Upper lobe of left lung (tissue), 4 donors: Measurements from ENCODE around the gene ACP6.
"Not testable (repeated sequence)": the region's sequence is repeated elsewhere in the genome, so short reads cannot be mapped to it uniquely, and the experiment has no call there.

Experiments used
- CTCF ChIP-seq, 6 experiments: fragments of 450-650 bp in 4 of 6; fragments of 200-600 bp in 2 of 6; sonication (generic) in 2 of 6; IDR thresholded peaks; one replicate each; pipeline ENCODE4 v1.5.1; 2016 to 2019; ENCODE audit warnings: antibody characterized with exemption in 6 of 6
- POLR2A ChIP-seq, 4 donors: fragments of 450-650 bp; IDR thresholded peaks; one replicate each; pipeline ENCODE4 v1.5.1; 2016 to 2017; ENCODE audit warnings: antibody characterized with exemption in 4 of 4, mild to moderate bottlenecking in 2 of 4
- POLR2AphosphoS5 ChIP-seq, 2 donors: sonication (generic); formaldehyde crosslinking; IDR thresholded peaks; one replicate each; pipeline ENCODE4 v1.5.1; 2017; ENCODE audit warnings: antibody characterized with exemption in 2 of 2

DNA sequence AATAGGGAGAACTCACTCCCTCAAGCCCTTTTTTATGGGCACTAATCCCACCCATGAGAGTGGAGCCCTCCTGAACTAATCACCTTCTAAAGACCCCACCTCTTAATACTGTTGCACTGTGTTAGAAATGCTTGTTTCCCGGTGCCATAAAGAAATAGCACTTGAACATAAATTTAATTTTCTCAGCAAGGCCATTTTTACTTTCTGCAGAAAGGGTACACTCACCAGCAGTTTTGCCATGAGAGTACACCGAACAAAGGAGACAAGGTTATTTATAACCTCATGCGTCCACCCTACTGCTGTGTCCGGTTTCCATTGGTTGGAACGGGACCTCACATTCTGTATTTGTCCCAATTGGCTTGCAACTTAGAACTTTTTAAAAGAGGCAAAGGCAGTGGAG is 7.4 kb upstream of the ACP6 start:
- not testable (repeated sequence) for TF ChIP-seq POLR2AphosphoS5, CTCF, POLR2A (IDR thresholded peaks at IDR 0.05)
